ENCODE data around the gene PCP4.

The PCP4 gene

GRCh38 chr21:39867198-39867650 is at the start of gene PCP4:
Gene PCP4, plus strand, starts transcription at chr21:39867438. Its CDS starts 64 bp downstream, at chr21:39867502.
- peak; percentile 53 for DNase-seq
- in situ Hi-C loops (cut with MboI; ENCODE audit: low pct_unique_long_range_greater_than_20kb, low sequenced_read_pairs) = no loop called here

DNA sequence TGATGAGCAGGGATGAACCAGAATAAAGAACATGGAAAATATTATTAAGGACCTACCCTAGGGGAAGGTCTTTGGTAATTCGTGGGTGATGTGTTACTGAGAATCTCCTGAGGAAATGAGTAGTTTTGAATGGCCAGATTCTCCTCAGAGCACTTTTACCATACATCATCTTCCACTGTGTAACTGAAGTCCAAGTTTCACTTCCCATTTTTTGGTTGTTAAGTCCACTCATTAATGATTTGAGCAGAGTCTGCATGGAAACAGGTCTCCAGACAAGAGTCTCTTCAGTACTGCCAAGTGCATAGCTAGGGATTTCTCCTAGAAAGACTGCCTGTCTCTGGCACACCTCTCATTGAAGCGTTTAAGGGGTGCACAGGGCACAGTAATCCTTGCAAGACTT is 48.7 kb upstream of the PCP4 start:
- in situ Hi-C loops (cut with MboI; ENCODE audit: low pct_unique_long_range_greater_than_20kb, low sequenced_read_pairs) = no loop called here
- DNase-seq = no peak

DNA sequence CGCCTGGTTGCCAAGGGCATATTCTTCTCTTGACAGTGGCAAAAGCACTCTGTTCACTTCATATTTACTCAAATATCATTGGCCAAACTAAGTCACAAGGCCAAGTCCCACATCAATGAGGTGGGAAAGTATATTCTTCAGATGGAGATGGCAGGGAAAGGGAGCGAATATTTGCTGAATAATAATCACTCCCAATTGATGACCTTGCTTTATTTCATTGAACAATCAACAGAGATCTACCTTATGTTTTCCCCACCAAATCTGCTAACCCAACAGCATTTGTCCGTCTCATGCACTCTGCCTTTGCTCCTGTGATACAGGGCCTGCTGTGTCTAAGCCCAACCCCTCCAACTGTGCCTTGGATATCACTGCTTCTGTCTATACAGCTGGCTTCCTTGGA is 45.2 kb upstream of the PCP4 start:
- in situ Hi-C loops (cut with MboI; ENCODE audit: low pct_unique_long_range_greater_than_20kb, low sequenced_read_pairs) = no loop called here
- DNase-seq = no peak

- in situ Hi-C loops (cut with MboI; ENCODE audit: low pct_unique_long_range_greater_than_20kb, low sequenced_read_pairs) = no loop called here
- DNase-seq = no peak
Observed at GRCh38 chr21:39825250-39825649, 42.0 kb upstream of the PCP4 start.

GRCh38 chr21:39834543-39834942 is 32.7 kb upstream of the PCP4 start:
- in situ Hi-C loops (cut with MboI; ENCODE audit: low pct_unique_long_range_greater_than_20kb, low sequenced_read_pairs) = no loop called here
- no peak for DNase-seq

DNA sequence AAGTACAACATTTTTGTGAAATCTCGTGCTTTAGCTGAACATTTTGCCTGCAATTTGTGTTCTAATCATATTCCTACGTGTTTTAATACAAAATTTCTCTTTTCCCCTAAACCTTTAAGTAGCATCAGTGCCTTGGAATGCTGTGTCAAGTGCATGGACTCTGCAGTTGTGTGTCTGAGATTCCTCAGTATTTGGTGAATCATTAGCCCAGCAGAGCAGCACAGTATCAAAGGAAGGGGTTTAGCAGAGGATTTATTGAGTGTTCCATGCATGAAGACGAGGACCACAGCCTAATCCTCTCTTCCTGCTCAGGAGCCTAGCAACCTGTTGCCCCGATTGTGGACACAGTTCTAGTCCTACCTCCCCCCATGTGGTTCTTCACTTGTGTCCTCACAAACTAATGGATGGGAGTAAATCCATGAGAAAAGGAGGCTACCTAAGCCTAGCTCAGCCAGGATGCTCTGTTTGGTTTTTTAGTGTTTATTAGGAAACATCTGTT is 29.3 kb upstream of the PCP4 start:
- in situ Hi-C loops (cut with MboI; ENCODE audit: low pct_unique_long_range_greater_than_20kb, low sequenced_read_pairs) = no loop called here
- DNase-seq = no peak

GRCh38 chr21:39840373-39841097 is 26.7 kb upstream of the PCP4 start:
- in situ Hi-C loops (cut with MboI; ENCODE audit: low pct_unique_long_range_greater_than_20kb, low sequenced_read_pairs) = no loop called here

DNA sequence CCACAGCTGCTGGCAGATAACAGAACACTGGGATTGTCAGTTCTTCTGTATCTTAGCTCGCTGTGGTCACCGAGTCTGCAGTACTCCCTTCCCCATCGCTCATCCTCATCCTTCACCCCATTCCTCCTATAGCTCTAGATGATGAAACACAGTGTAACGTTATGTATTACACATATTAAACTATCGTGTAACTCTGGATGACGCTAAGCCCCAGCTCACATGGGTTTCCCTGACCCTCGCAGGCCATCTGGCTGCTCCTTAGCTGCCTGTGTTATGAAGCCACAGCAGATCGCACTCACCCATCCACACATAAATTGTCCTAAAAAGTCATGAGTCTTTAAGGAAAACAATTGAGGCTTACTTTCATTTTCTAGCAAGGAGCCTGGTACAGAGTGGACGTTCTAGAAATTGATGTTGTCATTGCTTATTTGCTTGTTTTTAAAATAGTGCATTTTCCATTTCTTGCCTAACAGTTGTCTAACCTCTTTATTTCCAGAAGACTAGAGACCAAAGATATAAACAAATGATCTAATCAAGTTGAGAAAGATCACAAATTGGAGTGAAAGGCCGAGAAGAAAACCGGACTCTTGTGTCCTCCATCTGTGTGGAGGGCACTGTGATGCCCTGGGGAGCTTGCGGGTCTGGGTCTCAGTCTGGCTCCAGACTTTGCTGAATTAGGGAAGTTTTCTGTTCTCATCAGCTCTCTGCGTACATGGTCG is 24.3 kb upstream of the PCP4 start:
- DNase-seq = no peak
- in situ Hi-C loops (cut with MboI; ENCODE audit: low pct_unique_long_range_greater_than_20kb, low sequenced_read_pairs) = no loop called here

More at GRCh38 chr21:39840373-39841097, 26.7 kb upstream of the PCP4 start:
- no peak for DNase-seq

DNA sequence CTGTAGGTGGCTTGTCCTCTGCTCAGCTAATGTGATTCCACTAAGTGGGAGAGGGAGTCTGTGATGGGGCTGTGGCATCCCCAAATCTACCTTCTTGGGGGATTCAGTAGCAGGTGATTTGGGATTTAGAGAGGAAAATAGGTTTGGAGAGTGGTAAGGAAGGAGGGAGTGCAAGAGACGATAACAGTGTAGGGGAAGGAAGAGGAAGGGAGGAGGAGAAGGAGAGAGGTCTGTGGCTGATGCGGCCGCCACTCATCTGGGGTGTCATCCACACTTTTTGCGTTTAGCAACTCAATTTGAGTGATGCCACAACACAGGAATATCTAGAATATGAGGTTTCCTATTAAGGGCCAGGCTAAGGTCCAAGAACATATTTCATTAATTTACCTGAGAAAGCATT is 23.8 kb upstream of the PCP4 start:
- in situ Hi-C loops (cut with MboI; ENCODE audit: low pct_unique_long_range_greater_than_20kb, low sequenced_read_pairs) = no loop called here
- no peak for DNase-seq

DNA sequence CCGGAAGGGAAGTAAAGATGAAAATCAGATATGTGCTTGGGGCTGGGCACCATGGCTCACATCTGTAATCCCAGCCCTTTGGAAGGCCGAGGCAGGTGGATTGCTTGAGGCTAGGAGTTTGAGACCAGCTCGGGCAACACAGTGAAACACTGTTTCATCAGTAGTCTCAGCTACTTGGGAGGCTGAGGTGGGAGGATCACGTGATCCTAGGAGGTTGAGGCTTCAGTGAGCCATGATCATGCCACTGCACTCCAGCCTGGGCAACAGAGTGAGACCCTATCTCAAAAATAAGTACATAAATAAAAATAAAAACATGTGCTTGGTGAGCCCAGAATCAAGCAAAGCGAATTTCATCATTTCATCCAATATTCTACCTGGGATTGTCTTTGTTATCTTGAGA is 23.3 kb upstream of the PCP4 start:
- in situ Hi-C loops (cut with MboI; ENCODE audit: low pct_unique_long_range_greater_than_20kb, low sequenced_read_pairs) = no loop called here
- no peak for DNase-seq

DNA sequence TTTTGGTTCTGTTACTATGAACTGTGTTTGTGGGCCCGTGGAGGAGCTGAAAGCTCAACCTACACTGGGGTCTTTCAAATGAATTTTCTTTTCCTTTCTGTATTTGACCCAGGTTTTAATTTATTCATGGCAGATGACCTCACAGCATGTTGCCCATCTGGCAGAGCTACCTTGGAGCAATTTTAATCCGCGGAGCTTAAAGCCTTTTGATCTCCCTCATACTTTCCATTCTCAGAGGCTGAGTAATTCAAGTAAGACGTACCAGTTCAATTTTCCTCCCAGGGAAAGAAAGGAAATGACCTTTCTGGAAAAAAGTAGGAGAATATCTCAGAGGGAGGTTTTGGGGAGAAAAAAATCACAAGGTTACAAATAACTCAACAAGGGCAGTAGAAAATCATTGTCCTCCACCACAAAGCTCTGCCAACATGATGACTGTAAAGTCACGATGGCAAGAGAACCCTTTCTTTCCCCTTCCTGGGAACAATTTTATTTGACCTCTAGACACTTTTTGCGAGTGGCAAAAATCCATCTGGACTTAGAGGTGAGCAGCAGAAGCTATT is 21.6 kb upstream of the PCP4 start:
- no peak for DNase-seq
- in situ Hi-C loops (cut with MboI; ENCODE audit: low pct_unique_long_range_greater_than_20kb, low sequenced_read_pairs) = no loop called here

DNA sequence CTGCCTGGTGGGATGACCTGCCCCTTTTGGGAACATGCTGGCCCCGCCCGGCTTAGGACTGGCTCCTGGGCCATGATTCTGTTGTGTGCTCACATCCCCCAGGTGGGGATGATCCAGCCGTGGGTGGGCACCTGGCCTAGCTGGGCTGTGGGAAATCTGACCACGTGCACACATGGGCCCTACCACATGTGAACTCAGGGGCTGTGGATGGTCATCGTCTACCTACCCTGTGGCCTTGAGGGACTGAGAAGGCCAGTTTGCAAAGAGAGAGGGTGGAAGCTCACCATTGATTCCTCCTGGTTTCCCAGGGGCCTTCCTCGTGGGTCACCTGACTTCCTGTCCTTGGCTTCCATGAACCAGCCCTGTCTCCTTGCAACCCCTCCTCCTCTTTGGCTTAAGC is 19.4 kb upstream of the PCP4 start:
- DNase-seq = no peak
- in situ Hi-C loops (cut with MboI; ENCODE audit: low pct_unique_long_range_greater_than_20kb, low sequenced_read_pairs) = no loop called here

GRCh38 chr21:39849014-39849655 is 18.1 kb upstream of the PCP4 start:
- DNase-seq = no peak
- in situ Hi-C loops (cut with MboI; ENCODE audit: low pct_unique_long_range_greater_than_20kb, low sequenced_read_pairs) = no loop called here

- in situ Hi-C loops (cut with MboI; ENCODE audit: low pct_unique_long_range_greater_than_20kb, low sequenced_read_pairs) = no loop called here
- no peak for DNase-seq
Observed at GRCh38 chr21:39850333-39850732, 16.9 kb upstream of the PCP4 start.

- DNase-seq = no peak
- in situ Hi-C loops (cut with MboI; ENCODE audit: low pct_unique_long_range_greater_than_20kb, low sequenced_read_pairs) = no loop called here
Observed at GRCh38 chr21:39851002-39851618, 16.1 kb upstream of the PCP4 start.

GRCh38 chr21:39852021-39852721 is 15.1 kb upstream of the PCP4 start:
- in situ Hi-C loops (cut with MboI; ENCODE audit: low pct_unique_long_range_greater_than_20kb, low sequenced_read_pairs) = no loop called here
- no peak for DNase-seq

DNA sequence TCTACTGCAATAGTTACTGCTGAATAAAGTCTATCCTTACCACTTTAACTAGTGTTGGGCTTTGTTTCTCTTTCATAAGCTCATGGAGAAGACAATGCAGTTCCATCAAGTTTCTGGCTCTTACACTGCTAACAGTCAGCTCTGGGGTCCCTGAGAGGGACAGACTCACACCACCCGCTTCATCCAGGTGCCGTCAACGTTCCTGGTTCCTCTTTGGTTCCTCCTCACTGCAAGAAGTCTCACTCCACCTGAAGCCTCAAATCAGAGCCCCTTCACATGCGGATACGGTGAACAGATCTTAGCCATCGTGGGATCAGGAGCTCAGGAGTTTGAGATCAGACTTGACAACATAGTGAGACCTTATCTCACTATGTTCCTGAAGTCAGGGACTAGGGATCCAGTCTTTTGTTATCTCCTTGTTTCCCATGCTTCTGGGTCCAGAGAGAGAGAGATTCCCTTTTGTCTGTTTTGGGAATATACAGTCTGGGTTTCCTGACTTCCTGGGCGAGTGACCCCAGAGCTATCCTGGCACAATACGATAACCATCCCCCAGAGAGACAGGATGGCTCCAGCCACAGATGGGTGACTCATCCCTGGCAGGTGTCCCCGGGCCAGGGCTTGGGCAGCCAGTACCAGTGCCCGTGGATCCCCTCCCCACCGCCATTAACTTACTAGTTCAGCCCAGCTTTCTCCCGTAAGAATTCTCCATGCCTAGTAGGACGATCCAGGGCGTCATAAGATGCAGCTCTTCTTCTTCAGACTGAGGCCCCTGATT is 14.3 kb upstream of the PCP4 start:
- no peak for DNase-seq
- in situ Hi-C loops (cut with MboI; ENCODE audit: low pct_unique_long_range_greater_than_20kb, low sequenced_read_pairs) = no loop called here

GRCh38 chr21:39854572-39854971 is 12.7 kb upstream of the PCP4 start:
- in situ Hi-C loops (cut with MboI; ENCODE audit: low pct_unique_long_range_greater_than_20kb, low sequenced_read_pairs) = no loop called here
- no peak for DNase-seq
